NCI-H128 (cell line): ENCODE results near the gene FDXR.

Experiments
- DNase-seq: peaks from one replicate; lab custom pipeline; 2025; ENCODE audit not compliant: unreplicated experiment; lab: John Stamatoyannopoulos, UW

The FDXR gene

GRCh38 chr17:74815550-74816370 is 57.0 kb downstream of the FDXR start:
- DNase-seq: no peak

GRCh38 chr17:74815067-74815466 is 57.7 kb downstream of the FDXR start:
- DNase-seq: no peak

- no peak for DNase-seq
Measured at GRCh38 chr17:74814453-74814852, 58.3 kb downstream of the FDXR start.
